ENCODE results near the gene ANGPT4.
"Not testable (repeated sequence)": the region's sequence is repeated elsewhere in the genome, so short reads cannot be mapped to it uniquely, and the experiment has no call there.

The ANGPT4 gene

DNA sequence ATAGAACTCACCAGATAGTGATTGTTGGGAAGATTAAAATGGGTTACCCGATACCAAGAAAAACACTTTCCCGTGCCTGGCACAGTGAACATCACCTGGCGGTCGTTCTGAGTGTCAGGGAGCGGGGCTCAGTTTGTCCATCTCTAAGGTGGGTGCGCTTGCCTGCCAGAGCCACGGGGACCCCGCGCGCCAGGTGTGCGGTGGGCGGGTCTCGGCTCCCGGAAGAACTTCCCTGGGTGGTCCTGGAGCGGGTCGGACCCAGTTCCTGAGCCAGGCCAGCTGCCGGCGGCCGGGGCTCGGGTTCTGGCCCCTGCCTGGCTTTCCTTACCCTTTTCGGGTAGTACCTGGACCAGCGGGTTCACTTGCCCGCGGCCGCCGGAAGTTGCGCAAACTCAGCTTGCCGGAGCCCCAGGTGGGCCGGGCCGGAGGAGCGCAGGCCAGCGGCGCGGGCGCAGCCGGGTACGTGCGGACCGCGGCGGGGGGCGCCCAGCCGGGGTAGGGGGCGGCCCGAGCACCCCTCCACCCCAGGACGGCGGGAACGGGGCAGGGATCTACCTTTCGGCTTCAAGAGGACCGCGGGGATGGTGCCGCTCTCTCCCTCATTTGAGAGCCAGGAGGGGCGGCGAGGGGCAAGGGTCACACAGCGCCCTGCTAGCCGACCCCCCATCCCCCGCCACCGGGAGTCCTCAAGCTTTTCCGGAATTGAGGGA lies 75.1 kb downstream of the ANGPT4 start:
- DNase-seq: no peak

DNA sequence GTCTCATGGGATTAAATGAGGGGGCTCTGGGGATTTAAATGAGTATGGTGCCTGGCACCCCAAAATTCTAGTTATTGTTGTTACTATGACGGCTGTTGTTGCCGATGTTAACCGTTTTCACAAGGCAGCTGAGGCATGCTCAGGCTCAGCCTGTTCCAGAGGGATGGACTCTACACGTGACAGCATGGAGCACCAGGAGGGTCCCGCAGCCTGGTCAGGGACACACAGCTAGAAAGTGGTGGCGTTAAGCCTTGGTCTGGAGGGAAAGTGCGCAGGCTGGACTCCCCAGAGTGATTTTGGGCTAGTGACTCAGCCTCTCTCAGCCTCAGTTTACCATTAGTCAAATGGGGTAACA lies 75.7 kb downstream of the ANGPT4 start:
- DNase-seq: no peak

DNA sequence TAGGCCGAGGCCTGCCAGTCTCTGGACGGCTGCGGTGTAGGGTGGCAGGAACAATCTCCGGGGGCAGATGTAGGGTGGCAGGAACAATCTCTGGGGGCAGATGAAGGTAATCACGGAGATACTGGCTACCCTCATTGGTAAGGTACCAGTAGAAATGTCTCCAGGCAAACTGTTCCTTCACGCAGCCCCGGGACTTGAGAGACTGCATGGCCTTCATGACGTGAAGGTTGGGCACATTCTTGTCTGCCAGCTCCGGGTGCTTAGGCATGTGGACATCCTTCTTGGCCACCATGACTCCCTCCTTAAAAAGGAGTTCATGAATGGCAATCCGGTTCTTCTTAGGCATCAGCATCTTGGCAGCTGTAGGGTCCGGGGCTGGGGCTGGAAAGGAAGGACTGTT lies 76.5 kb downstream of the ANGPT4 start:
- DNase-seq: no peak

DNA sequence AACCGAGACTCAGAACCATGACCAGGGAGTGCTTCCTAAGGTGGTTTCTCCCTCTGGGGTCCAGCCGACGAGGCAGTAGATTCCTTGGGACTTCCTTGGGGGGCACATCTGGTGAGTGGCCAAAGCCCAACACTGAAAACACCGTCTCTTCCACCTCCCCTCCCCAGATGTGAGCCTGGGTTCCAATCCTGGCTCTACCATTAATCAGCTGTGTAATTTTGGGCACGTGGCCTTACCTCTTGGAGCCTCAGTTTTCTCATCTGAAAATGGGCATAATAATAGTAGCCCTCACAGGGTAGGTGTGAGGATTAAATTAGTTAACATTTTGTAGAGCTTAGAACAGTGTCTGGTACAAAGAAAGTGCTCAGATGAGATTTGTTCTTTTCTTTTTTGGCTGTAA lies 77.1 kb downstream of the ANGPT4 start:
- no peak for DNase-seq

DNA sequence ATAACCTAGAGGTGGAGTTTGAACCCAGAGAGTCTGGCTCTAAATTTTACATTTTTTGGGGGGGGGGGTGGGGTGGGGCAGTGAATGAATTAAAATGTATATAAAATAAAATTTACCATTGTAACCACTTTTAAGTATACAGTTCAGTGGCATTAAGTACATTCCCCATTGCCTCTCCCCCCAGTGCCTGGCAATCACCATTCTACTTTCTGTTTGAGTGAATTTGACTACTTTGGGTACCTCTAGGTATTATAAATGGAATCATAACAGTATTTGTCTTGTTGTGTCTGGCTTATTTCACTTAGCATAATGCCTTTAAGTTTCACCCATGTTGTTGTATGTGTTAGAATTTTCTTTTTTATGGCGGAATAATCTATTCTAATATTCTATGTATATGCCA lies 79.9 kb downstream of the ANGPT4 start:
- DNase-seq: no peak

DNA sequence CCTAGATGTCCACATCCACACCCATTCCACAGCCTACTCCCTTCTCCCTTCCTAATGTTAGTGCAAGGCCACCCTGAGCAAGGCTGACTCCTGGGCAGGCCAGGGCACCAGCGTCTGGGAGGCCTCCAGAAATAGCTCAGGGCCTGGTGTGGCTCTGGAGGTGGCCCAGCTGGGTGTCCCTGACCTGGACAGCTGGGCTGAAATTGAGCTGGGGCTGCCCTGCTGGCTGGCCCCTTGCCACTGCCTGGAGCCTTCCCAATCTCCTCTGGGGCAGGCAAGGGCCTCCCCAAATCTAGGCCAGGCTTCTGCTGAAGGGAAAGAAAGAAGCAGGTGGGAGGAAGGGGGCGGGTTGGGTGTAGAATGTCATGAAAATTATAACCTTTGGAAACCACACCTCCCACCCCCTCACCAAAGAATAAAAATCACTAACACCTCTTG lies 80.5 kb downstream of the ANGPT4 start:
- DNase-seq: peak; percentile 67

DNA sequence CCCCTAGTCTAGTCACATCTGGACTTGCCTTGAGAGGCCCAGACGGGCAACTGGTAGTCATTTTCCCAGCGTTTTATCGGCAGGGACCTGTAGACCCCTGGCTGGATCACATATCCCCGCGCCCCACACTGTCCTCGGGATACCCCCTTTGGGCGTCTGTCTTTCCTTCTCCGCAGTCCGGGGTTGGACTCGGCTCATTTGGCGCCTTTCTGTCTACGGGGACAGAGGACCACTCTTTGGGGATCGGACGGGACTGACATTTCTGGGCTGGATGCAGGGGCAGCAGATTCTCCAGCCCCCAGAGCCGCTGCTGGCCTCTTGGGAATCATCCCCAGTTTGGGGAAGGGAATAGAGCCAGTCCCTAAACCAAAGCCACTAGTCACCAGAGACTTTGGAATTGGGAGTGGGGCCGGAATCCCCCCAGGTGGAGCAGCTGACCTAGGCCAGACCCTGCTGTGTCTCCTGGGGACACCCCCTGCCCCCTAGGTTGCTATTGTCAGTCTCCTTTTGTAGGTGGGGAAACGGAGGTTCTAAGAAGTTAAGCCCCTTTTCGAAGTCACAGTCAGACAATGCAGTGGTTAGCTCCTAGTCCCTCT lies 81.9 kb downstream of the ANGPT4 start:
- no peak for DNase-seq

DNA sequence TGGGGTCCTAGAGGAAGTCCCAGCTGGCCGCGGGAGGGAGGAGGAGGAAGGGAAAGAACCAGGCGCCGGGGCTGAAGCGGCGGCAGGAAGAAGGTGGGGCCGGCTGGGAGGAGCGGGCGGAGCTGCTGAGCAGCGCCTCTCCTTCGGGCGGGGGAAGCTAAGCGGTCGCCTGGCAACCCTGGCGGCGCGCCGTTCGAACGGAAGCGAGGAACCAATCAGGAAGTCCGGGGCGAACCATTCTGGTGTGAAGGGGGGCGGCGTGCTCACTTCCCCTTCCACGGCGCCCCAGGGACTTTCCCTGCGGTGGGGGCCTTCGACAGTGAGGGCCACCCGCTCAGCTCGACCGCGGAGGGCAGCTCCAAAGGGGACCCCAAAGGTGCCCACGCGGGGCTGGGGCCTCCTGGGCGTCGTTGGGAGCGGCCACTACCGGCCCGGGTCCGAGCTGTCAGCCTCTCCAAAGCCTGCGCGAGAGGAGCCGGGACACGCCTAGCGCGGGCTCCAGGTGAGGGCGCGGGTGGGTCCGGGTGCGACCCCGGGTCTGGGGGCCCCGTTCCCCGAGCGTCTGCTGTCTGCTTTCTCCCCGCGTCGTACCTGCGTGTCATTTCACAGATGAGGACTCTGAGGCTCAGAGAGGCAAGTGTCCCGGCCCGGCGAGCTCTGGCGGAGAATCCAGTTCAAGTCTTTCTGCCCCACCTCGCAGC lies 82.5 kb downstream of the ANGPT4 start, which contains the start of gene FAM110A:
FAM110A (plus strand) TSS at position 266 of the 701 bp plus-strand sequence. CDS start 11,090 bp downstream, outside the sequence.
- DNase-seq: peak; percentile 97

DNA sequence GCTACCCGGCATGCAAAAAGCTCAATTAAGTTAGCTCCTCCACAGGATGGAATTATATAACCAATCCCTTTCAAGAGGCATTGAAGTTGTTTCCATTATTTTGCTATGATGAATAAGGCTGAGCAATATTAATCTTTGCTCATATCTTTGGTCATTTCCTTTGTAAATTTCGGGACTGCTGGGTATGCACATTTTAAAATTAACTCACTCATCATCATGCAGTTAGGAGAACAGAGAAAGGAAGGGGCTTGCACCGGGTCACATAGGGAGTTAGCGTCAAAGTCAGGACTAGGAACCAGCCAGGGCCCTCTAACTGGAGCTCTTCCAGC lies 83.0 kb downstream of the ANGPT4 start:
- DNase-seq: no peak

DNA sequence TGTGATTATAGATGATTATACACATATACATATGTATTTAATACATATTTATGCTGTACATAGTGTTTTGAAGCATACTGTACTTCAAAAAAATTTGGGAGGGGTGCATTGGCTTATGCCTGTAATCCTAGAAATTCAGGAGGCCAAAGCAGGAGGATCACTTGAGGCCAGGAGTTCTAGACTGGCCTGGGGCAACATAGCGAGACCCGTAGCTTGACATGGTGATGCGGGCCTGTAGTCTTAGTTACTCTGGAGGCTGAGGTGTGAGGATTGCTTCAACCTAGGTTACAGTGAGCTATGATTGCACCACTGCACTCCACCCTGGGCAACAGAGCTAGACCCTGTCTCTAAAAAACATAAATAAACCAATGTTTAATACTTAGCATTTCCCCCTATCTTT lies 84.2 kb downstream of the ANGPT4 start:
- DNase-seq: no peak

DNA sequence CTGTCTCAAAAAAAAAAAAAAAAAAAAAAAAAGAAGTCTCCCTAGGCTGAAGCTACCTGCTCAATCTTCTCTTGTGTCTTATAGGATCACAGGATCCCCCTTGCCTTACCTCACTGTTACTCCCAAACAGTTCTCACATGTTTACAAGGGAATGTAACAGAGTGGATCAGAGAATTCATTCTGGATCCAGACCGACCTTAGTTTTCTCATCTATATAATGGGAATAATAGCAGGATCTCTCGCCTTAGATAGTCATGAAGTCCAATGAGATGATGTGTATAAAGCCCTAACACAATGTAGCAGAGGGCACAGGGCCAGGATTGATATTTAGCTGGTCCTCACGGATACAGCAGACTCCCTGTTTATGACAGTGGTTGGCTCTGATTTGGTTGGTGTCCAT lies 84.9 kb downstream of the ANGPT4 start:
- DNase-seq: no peak

DNA sequence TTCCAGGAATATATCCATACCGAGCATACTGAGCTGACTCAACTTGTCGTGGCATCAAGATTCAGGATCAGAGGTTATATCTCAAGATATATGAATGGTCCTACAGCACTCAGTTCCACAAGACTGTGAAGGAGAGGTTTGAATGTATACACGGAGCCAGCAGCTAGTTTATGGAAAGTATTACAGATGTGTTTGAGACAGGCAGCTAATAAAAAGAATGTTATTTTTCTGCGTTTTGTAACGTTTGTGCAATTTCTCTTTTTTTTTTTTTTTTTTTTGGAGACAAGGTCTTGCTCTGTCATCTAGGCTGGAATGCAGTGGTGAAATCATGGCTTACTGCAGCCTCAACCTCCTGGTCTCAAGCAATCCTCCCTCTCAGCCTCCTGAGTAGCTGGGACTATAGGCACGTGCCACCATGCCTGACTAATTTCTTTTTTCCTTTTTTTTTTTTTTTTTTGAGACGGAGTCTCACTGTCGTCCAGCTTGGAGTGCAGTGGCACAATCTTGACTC lies 86.1 kb downstream of the ANGPT4 start:
- no peak for DNase-seq

DNA sequence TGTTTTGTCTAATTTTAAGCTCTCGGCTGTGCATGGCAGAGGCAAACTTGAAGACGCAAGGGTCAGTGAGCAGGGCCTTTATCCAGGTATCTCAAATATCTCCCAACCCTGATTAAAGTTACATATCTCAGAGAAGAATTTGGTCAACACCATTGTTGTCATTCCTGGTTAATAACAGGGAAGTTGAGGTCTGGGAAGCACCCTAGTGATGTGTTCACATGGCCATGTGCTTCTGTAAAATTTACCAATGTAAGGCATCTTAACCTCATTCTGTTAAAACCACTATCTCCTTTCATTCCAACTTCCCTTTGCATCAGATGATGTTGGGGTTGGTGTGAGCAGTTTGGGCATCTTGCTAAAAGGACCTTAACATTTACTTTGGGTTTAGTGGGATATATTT lies 86.6 kb downstream of the ANGPT4 start:
- no peak for DNase-seq

DNA sequence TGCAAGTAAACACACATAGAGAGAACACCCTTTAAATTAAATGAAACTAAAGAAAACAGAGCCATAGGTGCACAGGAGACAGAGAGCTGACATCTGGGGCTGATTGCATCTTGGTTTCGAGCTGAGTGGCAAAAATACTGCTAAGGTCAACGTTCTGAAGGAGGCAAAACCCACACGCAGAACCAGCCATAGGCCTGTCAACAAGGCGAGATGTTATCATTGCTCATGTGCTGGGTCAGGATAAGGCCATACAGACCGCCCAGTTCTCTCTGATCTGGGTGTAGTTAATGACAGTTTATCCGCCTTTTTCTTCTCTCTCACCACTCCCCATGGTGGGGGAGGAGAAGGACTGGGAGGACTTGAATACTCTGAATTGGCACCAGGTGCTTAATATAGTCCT lies 87.1 kb downstream of the ANGPT4 start:
- no peak for DNase-seq

DNA sequence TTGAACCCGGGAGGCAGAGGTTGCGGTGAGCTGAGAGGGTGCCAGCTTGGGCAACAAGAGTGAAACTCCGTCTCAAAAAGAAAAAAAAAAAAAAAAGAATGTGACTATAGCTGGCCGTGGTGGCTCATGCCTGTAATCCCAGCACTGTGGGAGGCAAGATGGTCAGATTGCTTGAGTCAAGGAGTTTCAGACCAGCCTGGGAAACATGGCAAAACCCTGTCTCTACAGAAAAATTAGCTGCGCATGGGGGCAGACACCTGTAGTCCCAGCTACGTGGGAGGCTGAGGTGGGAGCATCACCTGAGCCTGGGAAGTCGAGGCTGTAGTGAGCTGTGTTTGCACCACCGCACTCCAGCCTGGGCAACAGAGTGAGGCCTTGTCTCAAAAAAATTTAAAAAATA lies 88.2 kb downstream of the ANGPT4 start:
- DNase-seq: not testable (repeated sequence)

DNA sequence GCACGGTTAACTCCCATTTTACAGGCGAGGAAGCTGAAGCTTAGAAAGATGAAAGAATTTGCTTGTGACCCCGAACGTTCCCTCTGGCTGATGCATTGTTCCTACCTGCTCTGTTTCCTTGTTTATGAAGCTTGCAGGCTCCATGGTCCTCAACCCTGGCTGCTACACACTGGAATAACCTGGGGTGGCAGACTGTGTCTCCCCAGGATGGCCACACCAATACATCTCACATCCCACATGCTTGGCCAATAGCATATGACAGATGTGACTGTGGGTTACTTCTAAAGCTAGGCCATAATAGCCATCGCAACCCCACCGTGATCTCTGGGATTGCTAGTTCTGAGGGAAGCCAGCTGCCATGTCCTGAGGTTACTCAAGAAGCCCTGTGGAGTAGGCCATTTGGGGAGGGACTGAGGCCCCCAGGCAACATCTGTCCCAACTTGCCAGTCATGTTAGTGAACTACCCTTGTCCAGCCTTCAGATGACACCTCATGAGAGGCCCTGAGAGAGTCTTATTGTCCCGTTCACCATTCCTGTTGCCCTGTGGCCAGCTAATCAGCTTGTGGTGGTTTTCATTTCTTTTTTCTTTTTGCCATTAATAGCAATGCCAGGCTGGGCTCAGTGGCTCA lies 89.3 kb downstream of the ANGPT4 start:
- no peak for DNase-seq

DNA sequence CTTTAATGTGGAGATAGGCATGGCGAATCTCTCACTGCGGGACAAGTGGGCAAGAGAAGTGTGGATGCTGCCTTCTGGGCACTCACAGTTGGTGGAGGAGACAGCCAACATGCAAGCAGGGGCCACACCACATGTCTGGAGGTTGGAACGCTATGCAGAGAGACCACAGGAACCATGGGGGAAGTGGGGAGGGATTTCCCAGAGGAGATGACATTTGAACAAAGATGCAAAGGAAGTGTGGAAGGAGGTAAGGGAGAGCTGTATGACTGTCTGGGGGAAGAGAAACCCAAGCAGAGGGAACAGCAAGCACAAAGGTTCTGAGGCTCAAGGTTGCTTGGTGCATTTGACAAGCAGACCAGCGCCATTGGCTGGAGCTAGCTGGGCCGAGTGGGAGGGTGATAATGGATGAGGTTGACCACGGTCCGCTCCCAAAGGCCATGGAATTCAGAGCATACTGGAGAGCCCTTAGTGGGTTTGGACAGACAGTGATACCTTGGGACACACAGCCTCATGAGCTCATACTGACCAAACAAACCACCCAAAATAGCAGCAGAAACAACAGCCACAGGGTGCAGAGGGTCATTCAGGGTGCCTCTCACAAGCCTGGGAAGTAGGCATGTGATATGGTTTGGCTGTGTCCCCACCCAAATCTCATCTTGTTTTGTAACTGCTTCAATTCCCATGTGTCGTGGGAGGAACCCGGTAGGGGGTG lies 90.3 kb downstream of the ANGPT4 start:
- no peak for DNase-seq

DNA sequence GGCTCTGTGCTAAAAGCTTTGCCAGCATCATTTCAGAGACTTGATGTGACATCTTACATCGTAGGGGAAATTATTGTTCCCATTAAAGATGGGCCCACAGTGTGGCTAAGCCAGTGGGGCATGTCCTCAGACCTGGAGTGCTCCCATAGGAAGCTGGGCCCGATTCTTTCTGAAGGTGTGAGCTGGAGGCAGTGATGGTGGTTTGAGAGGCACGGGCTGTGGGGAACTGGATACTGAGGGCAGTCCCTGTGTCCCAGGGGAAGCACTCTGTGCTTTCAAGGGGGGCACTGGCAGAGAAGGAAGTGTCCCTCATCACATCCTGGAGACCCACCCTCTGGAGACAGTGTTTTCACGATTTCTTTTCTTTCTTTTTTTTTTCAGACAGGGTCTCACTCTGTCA lies 91.2 kb downstream of the ANGPT4 start:
- DNase-seq: no peak

DNA sequence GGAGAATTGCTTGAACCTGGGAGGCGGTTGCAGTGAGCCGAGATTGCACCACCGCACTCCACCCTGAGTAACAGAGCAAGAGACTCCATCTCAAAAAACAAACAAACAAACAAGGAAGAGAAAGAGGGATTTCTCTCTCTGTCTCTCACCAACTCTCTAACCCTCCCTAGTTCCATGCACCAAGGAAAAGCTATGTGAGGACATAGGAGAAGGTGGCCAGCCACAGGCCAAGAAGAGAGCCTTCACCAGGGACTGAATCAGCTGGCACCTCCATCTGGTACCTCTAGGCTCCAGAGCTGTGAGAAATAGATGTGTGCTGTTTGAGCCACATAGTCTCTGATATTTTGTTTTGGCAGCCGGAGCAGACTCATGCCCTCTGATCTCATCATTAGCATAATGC lies 91.6 kb downstream of the ANGPT4 start:
- DNase-seq: no peak

DNA sequence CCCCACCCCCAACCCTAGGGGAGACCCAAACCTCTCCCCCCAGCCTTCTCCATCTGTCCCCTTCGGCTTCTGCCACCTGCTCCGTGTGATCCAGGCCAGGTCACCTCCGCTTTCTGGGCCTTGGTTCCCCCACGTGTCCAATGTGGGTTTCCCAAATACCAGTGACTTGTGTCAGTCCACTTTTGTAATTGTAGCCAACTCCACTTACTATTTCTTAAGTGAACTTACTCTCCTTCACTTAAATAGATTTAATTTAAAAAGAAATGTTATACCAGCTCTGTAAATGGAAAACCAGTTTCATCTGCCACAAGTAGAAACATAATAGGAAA lies 92.6 kb downstream of the ANGPT4 start:
- DNase-seq: no peak

DNA sequence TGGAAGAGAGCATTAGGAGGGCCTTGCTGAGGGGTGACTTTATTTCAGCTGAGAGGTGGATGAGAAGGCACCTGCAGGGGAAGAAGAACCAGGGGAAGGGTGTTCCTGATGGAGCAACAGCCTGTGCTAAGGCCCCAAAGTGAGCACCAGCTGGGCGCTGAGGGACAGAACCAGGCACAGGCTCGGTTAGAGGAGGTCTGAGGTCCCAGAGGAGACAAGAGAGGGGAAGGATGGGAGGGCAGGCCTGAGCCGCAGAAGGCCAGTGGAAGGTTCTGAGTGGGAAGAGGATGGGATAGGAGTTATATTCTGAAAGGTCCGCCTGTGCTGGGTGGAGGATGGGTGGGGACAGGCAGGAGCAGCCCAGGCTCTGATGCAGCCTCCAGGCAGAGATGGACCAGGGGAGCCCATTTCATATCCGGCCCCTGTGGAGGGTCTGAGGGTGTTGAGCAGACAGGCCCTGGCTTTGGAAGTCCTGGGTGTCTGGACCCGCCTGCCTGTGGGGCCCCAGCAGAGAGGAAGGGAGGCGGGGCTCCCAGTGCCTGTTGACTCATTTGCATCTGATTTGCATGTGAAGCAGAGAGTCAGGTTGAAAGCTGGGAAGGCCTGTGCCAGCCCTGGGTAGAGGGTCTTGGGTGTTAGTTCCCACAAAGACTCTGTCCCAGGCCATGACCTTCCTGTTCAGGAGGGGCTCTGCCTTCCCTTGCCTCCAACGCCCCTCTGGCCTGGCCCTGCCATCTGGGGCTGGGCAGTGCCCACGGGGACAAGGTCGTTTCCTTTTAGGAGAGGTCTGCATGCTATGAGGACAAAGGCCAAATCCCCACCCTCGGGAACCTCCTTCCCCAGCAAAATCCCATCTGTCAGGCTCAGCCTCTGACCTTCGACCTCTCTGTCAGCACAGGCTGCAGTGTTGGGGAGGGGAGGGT lies 93.2 kb downstream of the ANGPT4 start:
- DNase-seq: no peak

DNA sequence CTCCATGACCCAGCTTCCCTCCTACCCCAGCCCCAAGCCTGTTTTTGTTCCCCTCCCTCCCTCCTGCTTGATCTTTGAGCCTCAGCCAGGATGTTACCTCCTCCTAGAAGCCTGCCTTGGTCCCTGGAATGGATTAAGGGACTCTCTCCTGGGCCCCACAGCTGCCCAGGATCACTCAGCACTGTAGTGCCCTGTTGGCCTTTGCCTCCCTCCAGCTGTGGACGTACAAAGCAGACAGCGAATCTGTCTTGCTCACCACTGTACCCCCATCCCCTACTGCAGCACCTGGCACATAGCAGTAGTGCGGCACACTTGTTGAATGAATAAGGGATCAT lies 94.4 kb downstream of the ANGPT4 start:
- DNase-seq: no peak

Data from right hindlimb (tissue), 1 donor.